ENCODE measurements around the gene KRT72.

KRT72 gene

DNA sequence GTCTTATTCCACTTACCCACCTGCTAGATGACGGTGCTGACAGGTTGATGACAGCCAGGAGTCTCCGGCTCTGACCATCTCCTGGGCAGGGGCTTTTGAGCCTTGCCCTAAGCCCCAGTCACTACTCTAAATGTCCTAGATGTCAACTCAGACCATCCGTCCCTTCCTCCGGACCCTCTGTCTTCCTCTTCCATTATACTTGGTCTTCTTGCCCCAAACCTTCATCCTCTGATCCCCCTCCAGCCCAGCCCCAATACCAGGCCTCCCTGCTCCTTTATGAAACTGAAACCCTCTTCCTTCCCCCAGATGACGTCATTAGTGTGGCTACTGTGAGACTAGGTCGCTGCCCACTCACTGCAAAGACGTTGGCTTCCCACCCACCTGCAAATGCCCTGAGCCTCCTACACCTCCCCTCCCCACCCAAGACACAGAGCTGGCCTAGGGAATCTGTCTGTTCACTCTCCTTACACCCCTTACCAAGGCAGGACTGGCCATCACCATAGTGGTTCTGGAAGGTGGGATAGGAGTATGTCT, 58.4 kb downstream of the KRT72 start:
- H3K9me3 Mint-ChIP-seq = no peaks in the 10 kb centered on the region
- H3K36me3 Mint-ChIP-seq = no peaks in the 10 kb centered on the region
- ATAC-seq (ENCODE audit: low read depth) = no peak
- no peak overlapping the region for H3K4me3 Mint-ChIP-seq
- H3K4me1 Mint-ChIP-seq = no peaks in the 10 kb centered on the region
- no peak for DNase-seq (ENCODE audit: low spot score in 2 of 2)
- H3K27me3 Mint-ChIP-seq = peaks cover 12% of the 10 kb centered on the region
- H3K27ac Mint-ChIP-seq = no peak overlapping the region

DNA sequence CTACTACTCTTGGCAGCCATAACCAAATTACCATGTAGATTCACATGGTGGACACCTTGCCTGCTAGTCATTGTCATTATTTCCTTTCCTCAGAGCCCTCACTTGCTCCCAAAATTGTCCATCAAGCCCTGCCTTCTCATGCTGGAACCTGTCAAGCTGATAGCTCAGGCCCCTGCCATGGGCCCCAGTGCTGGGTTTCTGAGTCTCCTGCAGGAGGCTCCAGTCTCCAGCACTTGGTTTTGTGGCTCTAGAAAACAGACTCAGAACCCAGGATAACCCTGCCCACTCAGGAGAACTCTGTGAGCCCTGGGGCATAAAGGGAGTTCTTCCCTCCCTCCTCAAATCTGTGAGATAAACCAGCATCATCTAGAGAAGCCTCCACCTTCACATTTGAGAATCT, 59.1 kb downstream of the KRT72 start:
- H3K9me3 Mint-ChIP-seq = no peaks in the 10 kb centered on the region
- ATAC-seq (ENCODE audit: low read depth) (no peak), DNase-seq (ENCODE audit: low spot score in 2 of 2) (no peak)
- peaks cover 12% of the 10 kb centered on the region for H3K27me3 Mint-ChIP-seq
- no peak overlapping the region for H3K4me3 Mint-ChIP-seq
- H3K36me3 Mint-ChIP-seq = no peaks in the 10 kb centered on the region
- H3K27ac Mint-ChIP-seq = no peak overlapping the region
- H3K4me1 Mint-ChIP-seq = no peaks in the 10 kb centered on the region

DNA sequence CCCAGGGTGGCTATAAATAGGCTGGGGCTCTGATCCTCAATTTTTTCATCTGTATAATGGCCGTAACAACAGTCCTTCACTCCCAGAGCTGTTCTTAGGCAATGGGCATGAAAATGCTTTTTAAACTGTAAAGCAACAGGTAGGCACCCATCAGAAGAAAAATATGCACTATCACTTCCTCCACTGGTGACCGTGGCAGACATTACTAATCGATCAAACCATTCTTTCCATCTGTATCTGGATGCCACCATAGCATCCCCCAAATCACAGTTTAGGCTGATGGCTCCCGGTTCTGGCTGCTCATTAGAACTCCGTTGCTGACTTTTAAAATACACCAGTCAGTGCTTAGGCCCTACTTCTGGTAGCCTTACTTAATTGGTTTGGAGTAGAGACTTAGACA, 59.6 kb downstream of the KRT72 start:
- Mint-ChIP-seq H3K4me1 (no peaks in the 10 kb centered on the region), H3K27ac (no peak overlapping the region), H3K36me3 (no peaks in the 10 kb centered on the region), H3K27me3 (peaks cover 16% of the 10 kb centered on the region), H3K4me3 (no peak overlapping the region), H3K9me3 (no peaks in the 10 kb centered on the region)
- no peak for ATAC-seq (ENCODE audit: low read depth)
- DNase-seq (ENCODE audit: low spot score in 2 of 2) = no peak

DNA sequence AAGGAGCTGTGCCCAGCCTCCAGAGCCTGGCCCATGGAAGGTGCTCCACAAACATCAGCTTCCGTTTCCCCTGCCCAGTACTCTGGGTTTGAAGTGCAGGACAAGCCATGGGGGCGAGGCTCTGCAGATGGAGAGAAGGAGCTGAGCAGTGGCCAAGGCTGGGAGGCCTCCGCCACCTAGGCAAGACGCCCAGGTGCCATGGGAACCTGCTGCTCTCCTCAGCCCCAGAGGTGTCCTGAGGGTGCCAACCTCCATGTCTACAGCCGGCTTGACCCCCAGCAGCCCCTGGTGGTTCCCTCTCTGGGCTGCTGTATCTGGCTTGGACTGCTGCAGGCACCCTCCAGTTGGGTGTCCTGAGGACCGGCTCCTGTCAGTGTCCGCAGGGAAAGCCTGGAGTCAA, 60.7 kb downstream of the KRT72 start:
- H3K27me3 Mint-ChIP-seq = peaks cover 13% of the 10 kb centered on the region
- H3K36me3 Mint-ChIP-seq = no peaks in the 10 kb centered on the region
- ATAC-seq (ENCODE audit: low read depth) (no peak), DNase-seq (ENCODE audit: low spot score in 2 of 2) (no peak)
- H3K27ac Mint-ChIP-seq = no peak overlapping the region
- no peaks in the 10 kb centered on the region for H3K4me1 Mint-ChIP-seq
- no peak overlapping the region for H3K4me3 Mint-ChIP-seq
- no peaks in the 10 kb centered on the region for H3K9me3 Mint-ChIP-seq

DNA sequence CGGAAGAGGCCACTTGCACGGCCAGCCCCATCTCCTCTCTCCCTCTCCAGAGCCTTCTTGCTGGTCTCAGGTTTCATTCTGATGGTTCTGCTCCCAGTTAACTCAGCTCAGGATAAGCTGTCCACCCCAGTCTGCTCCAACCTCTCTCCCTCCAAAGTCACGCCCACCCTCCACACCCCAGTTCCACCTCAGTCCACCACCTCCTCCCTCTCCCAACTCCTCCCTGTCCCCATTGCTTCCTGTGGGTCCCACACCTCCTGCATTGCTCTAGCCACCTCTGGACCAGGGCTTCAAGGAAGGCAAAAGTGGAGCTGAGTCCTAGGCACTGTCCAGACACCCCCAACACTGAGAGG, 61.5 kb downstream of the KRT72 start:
- peaks cover 10% of the 10 kb centered on the region for H3K27me3 Mint-ChIP-seq
- H3K4me3 Mint-ChIP-seq = no peak overlapping the region
- H3K36me3 Mint-ChIP-seq = no peaks in the 10 kb centered on the region
- ATAC-seq (ENCODE audit: low read depth) = no peak
- no peaks in the 10 kb centered on the region for H3K4me1 Mint-ChIP-seq
- no peaks in the 10 kb centered on the region for H3K9me3 Mint-ChIP-seq
- H3K27ac Mint-ChIP-seq = no peak overlapping the region
- no peak for DNase-seq (ENCODE audit: low spot score in 2 of 2)

DNA sequence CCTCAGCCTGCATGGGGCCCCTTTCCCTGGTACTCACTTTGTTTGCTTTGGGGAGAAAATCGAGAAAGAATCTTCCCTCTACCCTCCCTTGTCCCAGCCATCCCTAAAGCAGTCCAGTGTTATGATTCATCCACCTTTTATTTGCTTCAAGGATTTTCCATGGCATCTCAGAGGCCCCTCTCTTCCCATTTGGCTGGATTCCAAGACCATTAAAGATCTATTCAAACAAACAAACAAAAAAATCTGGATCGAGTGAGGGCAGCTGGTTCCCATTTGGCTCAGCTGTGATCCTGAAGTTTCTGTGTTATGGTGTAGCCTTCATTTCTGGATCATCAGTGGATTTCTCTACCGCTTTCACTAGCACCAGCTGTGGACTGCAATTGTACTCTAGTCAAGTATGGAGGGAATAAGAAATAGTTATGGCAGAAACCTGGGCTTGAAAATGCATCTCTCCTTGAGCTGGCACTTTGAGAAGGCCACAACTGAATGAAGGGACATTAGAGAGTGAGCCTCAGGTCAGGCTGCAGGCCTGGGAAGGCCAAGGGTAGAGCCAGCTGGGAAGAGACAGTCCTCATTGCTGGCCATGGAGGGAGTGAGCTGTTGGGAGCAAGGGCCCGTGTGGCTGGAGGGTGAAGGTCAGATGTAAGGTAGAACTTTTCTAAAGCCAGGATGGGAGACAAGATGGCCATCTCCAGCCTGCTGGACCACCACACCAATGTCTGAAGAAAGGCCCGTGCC, 62.0 kb downstream of the KRT72 start:
- peaks cover 3% of the 10 kb centered on the region for H3K4me1 Mint-ChIP-seq
- H3K36me3 Mint-ChIP-seq = no peaks in the 10 kb centered on the region
- DNase-seq (ENCODE audit: low spot score in 2 of 2) (no peak), ATAC-seq (ENCODE audit: low read depth) (no peak)
- no peaks in the 10 kb centered on the region for H3K9me3 Mint-ChIP-seq
- no peak overlapping the region for H3K4me3 Mint-ChIP-seq
- no peak overlapping the region for H3K27ac Mint-ChIP-seq
- H3K27me3 Mint-ChIP-seq = peaks cover 13% of the 10 kb centered on the region

DNA sequence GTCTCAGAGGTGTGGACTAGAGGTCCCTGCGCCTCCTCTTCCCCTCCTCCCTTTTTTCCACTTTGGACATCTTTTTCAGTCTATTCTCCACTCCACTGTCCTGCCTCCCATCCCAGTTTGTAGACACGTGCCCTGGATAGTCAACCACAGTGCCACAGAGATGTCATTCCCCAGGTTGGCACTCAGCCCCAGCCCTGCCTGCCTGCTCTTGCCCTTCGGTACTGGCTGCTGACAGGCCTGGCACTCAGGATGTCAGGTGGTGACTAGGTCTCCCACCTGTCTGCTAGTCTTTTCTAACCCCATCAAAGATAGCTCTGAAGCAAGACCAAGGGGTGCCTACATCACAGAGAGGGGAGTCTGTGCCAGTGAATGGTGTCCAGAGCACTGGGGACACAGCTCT, 64.2 kb downstream of the KRT72 start:
- Mint-ChIP-seq H3K4me3 (no peak overlapping the region), H3K27me3 (peaks cover 13% of the 10 kb centered on the region), H3K9me3 (no peaks in the 10 kb centered on the region), H3K36me3 (no peaks in the 10 kb centered on the region), H3K4me1 (peaks cover 3% of the 10 kb centered on the region), H3K27ac (no peak overlapping the region)
- DNase-seq (ENCODE audit: low spot score in 2 of 2) = no peak
- ATAC-seq (ENCODE audit: low read depth) = no peak
